Stomach (tissue), 9 donors: ENCODE measurements around the gene BCKDK. TPM values are rescaled to one million over a fixed set of nuclear protein-coding genes. Genes with fewer than 3 reads are reported as not detected.

Experiments
- DNase-seq, 2 donors: peaks; one replicate each; pipeline versions ENCODE4 v3.0.0 to v3.0.0-alpha.2; 2013 to 2019
- H3K27ac ChIP-seq, 5 donors: fragments of 200-600 bp in 4 of 5; sonication (generic) in 4 of 5; one replicate each; pipeline ENCODE4 v1.5.1; 2013 to 2019; ENCODE audit warnings: mild to moderate bottlenecking in 1 of 5, moderate library complexity in 1 of 5
- H3K27me3 ChIP-seq, 3 donors: fragments of 200-600 bp; sonication (generic); one replicate each; pipeline ENCODE4 v1.5.1; 2017 to 2019; ENCODE audit warnings: mixed run types in 1 of 3
- H3K36me3 ChIP-seq, 4 donors: fragments of 200-600 bp; sonication (generic); 1 replicate in 3 of 4; 2 replicates in 1 of 4; pipeline ENCODE4 v1.5.1; 2016 to 2019
- H3K4me1 ChIP-seq, 4 donors: fragments of 200-600 bp; sonication (generic); one replicate each; pipeline ENCODE4 v1.5.1; 2016 to 2019
- H3K4me3 ChIP-seq, 4 donors: fragments of 200-600 bp; sonication (generic) in 3 of 4; one replicate each; pipeline ENCODE4 v1.5.1; 2016 to 2019; ENCODE audit warnings: mild to moderate bottlenecking in 1 of 4
- H3K9me3 ChIP-seq, 4 donors: fragments of 200-600 bp; sonication (generic); one replicate each; pipeline ENCODE4 v1.5.1; 2016 to 2019
- CTCF ChIP-seq, 7 experiments: fragments of 450-650 bp in 4 of 7; fragments of 200-600 bp in 3 of 7; sonication (generic) in 3 of 7; IDR thresholded peaks; one replicate each; pipeline ENCODE4 v1.5.1; 2016 to 2019; ENCODE audit warnings: antibody characterized with exemption in 7 of 7, control low read depth in 2 of 7, mild to moderate bottlenecking in 1 of 7
- EP300 ChIP-seq: sonication (generic); formaldehyde crosslinking; IDR thresholded peaks from one replicate; pipeline ENCODE4 v1.6.1; 2017; ENCODE audit warnings: antibody characterized with exemption
- POLR2A ChIP-seq, 4 donors: fragments of 450-650 bp; IDR thresholded peaks; one replicate each; pipeline ENCODE4 v1.6.1; 2016; ENCODE audit warnings: antibody characterized with exemption in 4 of 4, control low read depth in 2 of 4, mild to moderate bottlenecking in 1 of 4, moderate library complexity in 1 of 4
- POLR2AphosphoS5 ChIP-seq, 3 donors: sonication (generic); formaldehyde crosslinking; IDR thresholded peaks; one replicate each; pipeline ENCODE4 v1.6.1; 2016; ENCODE audit warnings: antibody characterized with exemption in 3 of 3
- WGBS, 5 donors: extraction: QIAGEN DNeasy Blood & Tissue Kit in 3 of 5; methylation state at CpG; one replicate each; pipeline versions ENCODE4 v1.1.5 to v1.1.7; 2013 to 2018; 5-methylcytosine and 5-hydroxymethylcytosine counted together
- intact Hi-C: fragments of 100-400 bp; cut with DNase I; formaldehyde crosslinking; loops from one replicate; pipeline ENCODE4 v1.15.1; 2023; ENCODE audit warnings: low total_unique reads
- polyA plus RNA-seq, 3 donors: library from polyadenylated mRNA; stranded (reverse); fragments of 200-250 nt; gene quantifications; one replicate each; pipeline ENCODE4 v1.2.3, GENCODE V29; 2013
- total RNA-seq, 5 donors: library from RNA; depleted of rRNA; stranded (reverse); fragments of >200 nt; gene quantifications; one replicate each; pipeline versions ENCODE4 v1.1.0 to v1.2.3, GENCODE V29; 2014 to 2016
- donor health status: healthy with polysubstance abuse.
- donor health status: Bipolar disorder and iron deficiency.
- donor health status: healthy.

BCKDK gene
- total and polyA plus RNA-seq, 8 donors: 11.0 to 197 (median 37.5) TPM

GRCh38 chr16:31063495-31063842 is 44.7 kb upstream of the BCKDK start:
- intact Hi-C loops: no loop called here
- H3K4me1 ChIP-seq: peaks cover 10 to 40% (median 14%) of the 10 kb centered on the region in 4 donors
- peak overlapping the region in 2 of 5 donors; percentile 54 to 59 for H3K27ac ChIP-seq
- WGBS, 5 donors: 94 to 96% (median 95%) methylated on average over 9 of the region's 9 CpGs
- no peaks in the 10 kb centered on the region for H3K27me3 ChIP-seq
- H3K9me3 ChIP-seq: no peaks in the 10 kb centered on the region
- H3K36me3 ChIP-seq: peaks cover 19 to 52% (median 40%) of the 10 kb centered on the region in 4 donors
- DNase-seq: no peak
- no peak for TF ChIP-seq POLR2A (IDR thresholded peaks at IDR 0.05)
- no peak for TF ChIP-seq POLR2AphosphoS5 (IDR thresholded peaks at IDR 0.05)
- TF ChIP-seq EP300: no peak
- no peak for TF ChIP-seq CTCF (IDR thresholded peaks at IDR 0.05)
- H3K4me3 ChIP-seq: no peak overlapping the region

- H3K27me3 ChIP-seq: no peaks in the 10 kb centered on the region
- no peaks in the 10 kb centered on the region for H3K9me3 ChIP-seq
- intact Hi-C loops: no loop called here
- no peak for TF ChIP-seq EP300
- H3K27ac ChIP-seq: peak overlapping the region in 4 of 5 donors; percentile 43 to 74 (median 56)
- H3K4me3 ChIP-seq: peak overlapping the region in 1 of 4 donors; percentile 3
- H3K36me3 ChIP-seq: peaks cover 19 to 48% (median 39%) of the 10 kb centered on the region in 4 donors
- WGBS, 5 donors: 87 to 94% (median 91%) methylated on average over 25 to 56 of the region's 56 CpGs
- peak in 1 of 2 donors; percentile 3 for DNase-seq
- H3K4me1 ChIP-seq: peaks cover 10 to 40% (median 14%) of the 10 kb centered on the region in 4 donors
Observed at GRCh38 chr16:31063843-31064611, 44.2 kb upstream of the BCKDK start.

- H3K27ac ChIP-seq: peak overlapping the region in 4 of 5 donors; percentile 43 to 74 (median 56)
- WGBS, 5 donors: 46 to 80% (median 78%) methylated on average over 4 of the region's 4 CpGs
- peaks cover 10 to 40% (median 14%) of the 10 kb centered on the region in 4 donors for H3K4me1 ChIP-seq
- intact Hi-C loops: no loop called here
- H3K36me3 ChIP-seq: peaks cover 19 to 43% (median 39%) of the 10 kb centered on the region in 4 donors
- H3K27me3 ChIP-seq: no peaks in the 10 kb centered on the region
- TF ChIP-seq POLR2A (IDR thresholded peaks at IDR 0.05) (no peak), POLR2AphosphoS5 (IDR thresholded peaks at IDR 0.05) (peak in 1 of 3 donors; percentile 18)
- DNase-seq: peak in 1 of 2 donors; percentile 79
- no peaks in the 10 kb centered on the region for H3K9me3 ChIP-seq
- no peak overlapping the region for H3K4me3 ChIP-seq
Observed at GRCh38 chr16:31064882-31065461, 43.2 kb upstream of the BCKDK start.

GRCh38 chr16:31067342-31067741 is 40.8 kb upstream of the BCKDK start:
- Histone ChIP-seq H3K4me3 (no peak overlapping the region), H3K27me3 (no peaks in the 10 kb centered on the region), H3K9me3 (no peaks in the 10 kb centered on the region), H3K27ac (no peak overlapping the region), H3K4me1 (peaks cover 15 to 45% (median 26%) of the 10 kb centered on the region in 4 donors), H3K36me3 (peaks cover under 1 to 19% (median 17%) of the 10 kb centered on the region in 4 donors)
- intact Hi-C loops: no loop called here
- DNase-seq: no peak
- WGBS, 5 donors: 92 to 98% (median 94%) methylated on average over 3 of the region's 3 CpGs
- TF ChIP-seq CTCF (IDR thresholded peaks at IDR 0.05): no peak

- no peaks in the 10 kb centered on the region for H3K27me3 ChIP-seq
- 31 to 42% (median 35%) methylated on average over 4 of the region's 4 CpGs for WGBS, 5 donors
- peaks cover 22 to 43% (median 37%) of the 10 kb centered on the region in 4 donors for H3K4me1 ChIP-seq
- peak in 1 of 2 donors; percentile 38 for DNase-seq
- intact Hi-C loops: no loop called here
- TF ChIP-seq POLR2A (IDR thresholded peaks at IDR 0.05) (no peak), CTCF (IDR thresholded peaks at IDR 0.05) (no peak), EP300 (no peak), POLR2AphosphoS5 (IDR thresholded peaks at IDR 0.05) (no peak)
- no peaks in the 10 kb centered on the region for H3K9me3 ChIP-seq
- H3K36me3 ChIP-seq: peaks cover 8 to 10% (median 9%) of the 10 kb centered on the region in 4 donors
- peak overlapping the region in 4 of 5 donors; percentile 86 to 99 (median 97) for H3K27ac ChIP-seq
- H3K4me3 ChIP-seq: peak overlapping the region in 3 of 4 donors; percentile 92 to 97 (median 92)
Observed at GRCh38 chr16:31071861-31072260, 36.3 kb upstream of the BCKDK start.
